Fibroblast of gingiva (primary cell): ENCODE data around the gene TSEN34.
"Not testable (repeated sequence)": the region's sequence is repeated elsewhere in the genome, so short reads cannot be mapped to it uniquely, and the experiment has no call there.

ENCODE experiments used
- DNase-seq: peaks from one replicate; pipeline ENCODE4 v3.0.0-alpha.2; 2011; ENCODE audit warnings: low read depth

TSEN34 gene

DNA sequence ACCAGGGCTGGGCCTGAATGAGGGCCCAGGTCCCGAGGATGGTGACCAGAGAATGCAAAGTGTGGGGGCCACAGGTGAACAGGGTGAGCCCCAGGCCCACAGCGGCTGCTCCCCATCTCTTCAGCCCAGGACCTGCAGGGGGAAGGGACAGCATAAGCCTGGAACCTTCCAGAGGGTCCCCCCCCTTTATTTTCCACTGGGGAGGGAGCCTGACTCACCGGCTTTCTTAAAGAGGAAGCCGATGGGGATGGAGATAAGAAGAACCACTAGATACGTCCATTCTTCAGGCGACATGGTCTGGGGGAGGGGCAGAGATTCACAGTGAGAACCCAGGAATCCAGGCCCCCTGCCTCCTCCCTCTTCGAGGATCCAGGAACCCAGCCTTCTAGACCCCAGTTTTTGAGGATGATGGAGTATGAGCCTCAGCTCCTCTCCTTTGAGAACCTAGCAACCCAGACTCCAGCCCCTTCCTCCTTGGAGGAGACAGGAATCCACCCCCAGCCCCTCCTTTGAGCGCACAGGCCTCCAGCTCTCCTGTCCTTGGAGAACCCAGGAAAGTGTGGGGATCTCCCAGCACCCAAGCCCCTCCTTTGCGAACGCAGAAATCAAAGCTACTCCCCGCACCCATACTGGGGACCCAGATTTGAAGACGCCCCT, 2.8 kb upstream of the TSEN34 start:
- no peak for DNase-seq

DNA sequence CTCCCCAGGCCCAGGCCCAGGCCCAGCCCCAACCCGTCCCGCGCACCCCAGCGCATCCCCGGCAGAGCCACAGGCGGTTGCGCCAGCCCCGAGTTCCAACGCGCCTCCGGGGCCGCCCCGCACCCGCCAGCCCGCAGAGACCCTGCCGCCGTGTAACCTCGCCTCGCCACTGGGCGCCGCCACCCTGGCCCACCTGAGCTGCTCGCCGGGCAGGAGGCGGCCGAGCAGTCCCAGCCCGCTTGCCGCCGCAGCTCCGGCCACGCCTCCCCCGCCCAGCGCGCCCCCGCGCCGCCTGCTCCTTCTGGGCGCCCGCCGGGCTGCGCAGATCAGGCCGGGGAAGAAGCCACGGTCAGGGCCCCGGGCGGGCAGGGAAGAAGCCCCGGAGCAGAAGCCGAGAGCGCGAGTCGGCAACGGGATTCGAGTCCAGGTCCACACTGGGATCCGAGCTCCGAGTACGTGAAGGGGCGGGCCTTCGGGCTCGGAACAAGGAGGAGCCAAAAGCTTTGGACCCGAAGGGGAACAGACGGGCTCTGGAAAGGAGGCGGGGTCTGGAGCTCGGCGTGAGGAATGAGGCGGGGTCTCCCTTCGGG, 1.9 kb upstream of the TSEN34 start, which contains the start of gene MBOAT7:
Gene MBOAT7 (minus strand): TSS at position 436 of the 590 bp plus-strand sequence. CDS start 1,072 bp downstream, outside the sequence.
- DNase-seq: no peak

DNA sequence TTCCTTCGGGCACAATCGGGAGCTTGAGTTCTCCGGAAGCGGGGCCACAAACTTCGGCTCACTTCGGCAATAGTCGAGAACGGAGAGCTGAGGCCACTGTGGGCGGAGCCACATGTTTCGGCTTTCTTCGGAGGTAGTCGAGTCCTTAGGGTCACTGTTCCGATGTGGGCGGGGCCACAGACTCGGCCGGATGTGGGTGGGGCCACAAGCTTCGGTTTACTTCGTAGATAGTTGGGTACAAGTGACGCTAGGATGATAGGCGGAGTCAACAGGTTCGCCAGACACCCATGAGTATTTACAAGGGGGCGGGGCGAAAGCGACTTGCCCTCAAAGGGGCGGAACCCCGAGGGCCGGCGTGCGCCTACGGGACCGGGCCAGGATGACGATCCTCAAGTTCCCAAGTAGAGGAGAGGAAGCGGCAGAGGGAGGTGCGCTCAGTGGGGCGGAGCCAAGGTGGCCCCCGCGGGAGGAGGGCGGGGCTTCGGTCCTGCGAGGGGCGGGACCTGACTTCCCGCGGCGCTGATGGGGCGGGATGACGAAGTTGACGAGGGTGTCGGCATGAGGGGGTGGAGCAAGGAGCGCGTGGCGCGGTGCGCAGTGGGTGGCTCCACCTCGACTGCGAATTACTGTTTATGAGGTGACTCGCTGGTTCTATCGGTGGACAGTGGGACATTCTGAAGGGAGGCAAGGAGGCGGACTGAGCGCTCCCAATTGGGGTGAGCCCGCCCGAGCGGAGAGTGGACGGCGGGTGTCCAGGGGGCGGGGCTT, 1.2 kb upstream of the TSEN34 start:
- DNase-seq: peak; percentile 100

DNA sequence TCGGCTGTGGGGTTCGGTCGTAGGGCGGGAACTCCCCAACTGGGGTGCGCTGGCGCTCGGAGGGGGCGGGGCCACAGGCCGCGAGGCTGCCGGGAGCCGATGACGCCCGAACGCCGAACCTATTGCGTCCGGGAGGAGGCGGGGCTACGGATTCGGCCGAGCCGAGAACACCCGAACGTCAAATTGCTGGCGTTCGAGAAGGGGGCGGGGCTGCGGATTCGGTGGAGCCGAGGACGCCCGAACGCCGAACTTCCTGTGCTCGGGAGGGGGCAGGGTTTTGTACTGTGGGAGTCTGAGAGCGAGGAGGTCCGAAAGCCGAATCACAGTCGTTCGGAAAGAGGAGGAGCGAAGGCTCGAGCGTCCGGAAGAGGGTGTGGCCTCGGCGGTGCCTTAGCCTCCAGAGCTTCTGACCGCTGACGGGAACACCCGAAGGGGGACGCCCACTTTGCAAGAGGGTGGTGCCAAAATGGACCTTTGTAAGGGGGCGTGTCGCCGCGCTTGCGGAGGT, 551 bp upstream of the TSEN34 start:
- peak; percentile 99 for DNase-seq

GRCh38 chr19:54191811-54192453, 824 bp downstream of the TSEN34 start:
- DNase-seq: no peak

GRCh38 chr19:54193011-54193410, 1.9 kb downstream of the TSEN34 start:
- no peak for DNase-seq

GRCh38 chr19:54194463-54194862, 3.4 kb downstream of the TSEN34 start:
- DNase-seq: not testable (repeated sequence)

GRCh38 chr19:54196536-54196935, 5.4 kb downstream of the TSEN34 start:
- no peak for DNase-seq

GRCh38 chr19:54197121-54197520, 6.0 kb downstream of the TSEN34 start:
- no peak for DNase-seq

DNA sequence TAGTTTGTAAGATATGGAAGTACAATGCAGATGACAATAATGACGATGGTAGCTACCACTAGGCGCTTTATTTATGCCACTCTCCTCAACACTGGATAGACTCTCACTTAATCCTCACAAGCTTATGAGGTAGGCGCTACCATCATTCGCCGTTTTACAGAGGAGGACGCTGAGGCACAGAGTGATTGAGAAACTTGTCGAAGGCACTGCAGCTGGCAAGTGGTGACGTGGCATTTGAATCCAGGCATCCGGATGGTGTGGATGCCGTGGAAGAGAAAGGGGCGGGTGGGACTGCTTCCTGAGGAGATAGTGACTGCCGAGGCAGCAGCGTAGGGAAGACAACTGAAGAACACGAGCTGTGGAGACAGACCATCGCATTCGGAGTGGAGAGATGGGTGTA, 8.3 kb downstream of the TSEN34 start:
- DNase-seq: no peak

GRCh38 chr19:54201172-54201701, 10.1 kb downstream of the TSEN34 start:
- DNase-seq: no peak

- DNase-seq: no peak
Observed at GRCh38 chr19:54201980-54202379, 10.9 kb downstream of the TSEN34 start.

- DNase-seq: no peak
Observed at GRCh38 chr19:54203151-54203611, 12.1 kb downstream of the TSEN34 start.

- DNase-seq: no peak
Observed at GRCh38 chr19:54204767-54205468, 13.8 kb downstream of the TSEN34 start.

- DNase-seq: no peak
Observed at GRCh38 chr19:54206030-54206830, 15.1 kb downstream of the TSEN34 start.

DNA sequence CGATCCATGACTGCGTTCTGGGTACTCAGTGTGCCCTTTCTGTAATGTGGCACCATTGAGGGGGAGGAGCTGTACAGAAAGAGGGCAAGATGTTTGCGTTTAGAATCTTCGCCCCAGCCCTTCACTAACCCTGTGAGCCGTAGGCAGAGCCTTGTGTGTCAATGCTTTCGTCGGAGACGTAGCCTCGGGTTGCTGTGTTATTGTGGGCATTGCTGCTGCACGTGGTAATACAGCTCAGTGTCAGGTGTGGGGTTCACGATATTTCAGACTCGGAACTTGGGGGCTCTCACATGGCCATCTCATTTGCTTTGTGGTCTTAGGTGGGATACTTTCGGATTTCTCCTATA, 15.7 kb downstream of the TSEN34 start:
- DNase-seq: no peak

DNA sequence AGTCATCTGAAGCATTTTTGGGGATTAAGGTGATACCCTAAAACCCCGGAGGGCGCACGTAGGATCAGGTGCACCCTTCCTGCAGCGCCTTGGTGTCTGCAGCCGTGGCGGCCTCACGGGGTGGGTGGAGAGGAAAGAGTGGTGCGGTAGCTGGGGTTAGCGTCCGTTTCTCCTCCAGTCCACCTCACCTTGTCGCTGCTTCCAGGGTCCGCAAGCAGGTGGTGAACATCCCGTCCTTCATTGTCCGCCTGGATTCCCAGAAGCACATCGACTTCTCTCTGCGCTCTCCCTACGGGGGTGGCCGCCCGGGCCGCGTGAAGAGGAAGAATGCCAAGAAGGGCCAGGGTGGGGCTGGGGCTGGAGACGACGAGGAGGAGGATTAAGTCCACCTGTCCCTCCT, 16.1 kb downstream of the TSEN34 start:
- not testable (repeated sequence) for DNase-seq

GRCh38 chr19:54207676-54207982, 16.5 kb downstream of the TSEN34 start:
- DNase-seq: no peak

- DNase-seq: peak; percentile 72
Observed at GRCh38 chr19:54207983-54208783, 17.1 kb downstream of the TSEN34 start.

GRCh38 chr19:54208784-54209057, 17.6 kb downstream of the TSEN34 start:
- DNase-seq: no peak
